ENCODE measurements around the gene LAMA2. TPM values are rescaled to one million over a fixed set of nuclear protein-coding genes. Genes with fewer than 3 reads are reported as not detected.

The LAMA2 gene, protein sequence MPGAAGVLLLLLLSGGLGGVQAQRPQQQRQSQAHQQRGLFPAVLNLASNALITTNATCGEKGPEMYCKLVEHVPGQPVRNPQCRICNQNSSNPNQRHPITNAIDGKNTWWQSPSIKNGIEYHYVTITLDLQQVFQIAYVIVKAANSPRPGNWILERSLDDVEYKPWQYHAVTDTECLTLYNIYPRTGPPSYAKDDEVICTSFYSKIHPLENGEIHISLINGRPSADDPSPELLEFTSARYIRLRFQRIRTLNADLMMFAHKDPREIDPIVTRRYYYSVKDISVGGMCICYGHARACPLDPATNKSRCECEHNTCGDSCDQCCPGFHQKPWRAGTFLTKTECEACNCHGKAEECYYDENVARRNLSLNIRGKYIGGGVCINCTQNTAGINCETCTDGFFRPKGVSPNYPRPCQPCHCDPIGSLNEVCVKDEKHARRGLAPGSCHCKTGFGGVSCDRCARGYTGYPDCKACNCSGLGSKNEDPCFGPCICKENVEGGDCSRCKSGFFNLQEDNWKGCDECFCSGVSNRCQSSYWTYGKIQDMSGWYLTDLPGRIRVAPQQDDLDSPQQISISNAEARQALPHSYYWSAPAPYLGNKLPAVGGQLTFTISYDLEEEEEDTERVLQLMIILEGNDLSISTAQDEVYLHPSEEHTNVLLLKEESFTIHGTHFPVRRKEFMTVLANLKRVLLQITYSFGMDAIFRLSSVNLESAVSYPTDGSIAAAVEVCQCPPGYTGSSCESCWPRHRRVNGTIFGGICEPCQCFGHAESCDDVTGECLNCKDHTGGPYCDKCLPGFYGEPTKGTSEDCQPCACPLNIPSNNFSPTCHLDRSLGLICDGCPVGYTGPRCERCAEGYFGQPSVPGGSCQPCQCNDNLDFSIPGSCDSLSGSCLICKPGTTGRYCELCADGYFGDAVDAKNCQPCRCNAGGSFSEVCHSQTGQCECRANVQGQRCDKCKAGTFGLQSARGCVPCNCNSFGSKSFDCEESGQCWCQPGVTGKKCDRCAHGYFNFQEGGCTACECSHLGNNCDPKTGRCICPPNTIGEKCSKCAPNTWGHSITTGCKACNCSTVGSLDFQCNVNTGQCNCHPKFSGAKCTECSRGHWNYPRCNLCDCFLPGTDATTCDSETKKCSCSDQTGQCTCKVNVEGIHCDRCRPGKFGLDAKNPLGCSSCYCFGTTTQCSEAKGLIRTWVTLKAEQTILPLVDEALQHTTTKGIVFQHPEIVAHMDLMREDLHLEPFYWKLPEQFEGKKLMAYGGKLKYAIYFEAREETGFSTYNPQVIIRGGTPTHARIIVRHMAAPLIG (N-terminal part only)
- total RNA-seq, result 214 and 220 TPM in 2 replicates

GRCh38 chr6:128882991-128883611, at the start of gene LAMA2:
Gene LAMA2, plus strand, starts transcription at chr6:128883138. Its CDS starts 108 bp downstream, at chr6:128883246.

All from cardiac atrium fibroblast (primary cell).